Embryonic facial prominence (tissue), 1 donor: ENCODE results near the gene FAM13A.

ENCODE experiments used
- DNase-seq: peaks from one replicate; pipeline ENCODE4 v3.0.0-alpha.2; 2016; ENCODE audit errors: extremely low spot score

Gene FAM13A

GRCh38 chr4:88747351-88747750 lies 309.6 kb downstream of the FAM13A start:
- DNase-seq = no peak

- no peak for DNase-seq
Measured at GRCh38 chr4:88746206-88746605, 310.8 kb downstream of the FAM13A start.

DNA sequence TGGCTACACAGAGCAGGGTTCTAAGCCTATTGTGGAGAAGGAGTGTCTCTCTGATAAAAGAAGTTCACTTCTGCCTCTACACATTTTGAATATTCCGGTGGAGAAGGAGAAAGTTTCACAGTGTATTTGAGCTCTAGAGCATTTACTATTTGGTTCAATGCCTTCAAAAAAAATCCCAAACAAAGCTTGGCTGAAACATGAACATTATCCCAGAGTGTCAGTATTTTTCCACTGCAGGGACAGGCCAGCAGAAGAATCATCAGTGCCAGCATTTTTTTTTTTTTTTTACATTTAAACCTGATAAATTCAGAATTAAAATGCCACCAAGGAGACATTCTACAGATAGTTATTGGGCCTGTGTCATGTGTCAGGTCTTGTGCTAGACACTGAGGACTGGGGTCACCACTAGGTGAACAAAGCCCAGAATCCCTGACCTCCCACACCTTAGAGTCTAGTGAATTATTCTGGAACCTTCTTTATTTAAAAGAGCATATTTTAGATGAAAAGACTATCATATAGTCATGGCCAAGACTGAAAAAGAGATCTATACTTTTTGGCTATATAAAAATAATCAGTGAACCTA lies 311.3 kb downstream of the FAM13A start:
- DNase-seq = no peak

GRCh38 chr4:88745175-88745574 lies 311.8 kb downstream of the FAM13A start:
- no peak for DNase-seq

GRCh38 chr4:88744609-88745008 lies 312.4 kb downstream of the FAM13A start:
- DNase-seq = no peak

GRCh38 chr4:88743696-88744095 lies 313.3 kb downstream of the FAM13A start:
- no peak for DNase-seq

DNA sequence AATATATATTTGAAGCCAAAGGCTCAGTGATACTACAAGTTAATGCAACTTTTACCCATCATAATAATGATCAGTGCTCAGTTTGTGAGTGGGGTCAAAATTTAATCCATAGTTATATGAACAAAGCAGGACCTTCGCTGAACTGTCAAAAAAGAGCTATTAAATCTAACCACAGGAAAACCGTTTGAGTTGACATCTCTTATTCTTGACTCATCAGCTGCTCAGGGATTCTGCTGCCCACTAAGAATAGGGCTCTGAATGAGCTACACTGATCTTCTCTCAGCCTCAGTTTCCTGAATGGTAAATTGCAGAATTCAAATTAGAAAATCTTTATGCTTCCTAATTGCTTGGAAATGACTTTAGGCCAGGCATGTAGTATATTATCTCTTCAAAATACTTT lies 314.4 kb downstream of the FAM13A start:
- no peak for DNase-seq

DNA sequence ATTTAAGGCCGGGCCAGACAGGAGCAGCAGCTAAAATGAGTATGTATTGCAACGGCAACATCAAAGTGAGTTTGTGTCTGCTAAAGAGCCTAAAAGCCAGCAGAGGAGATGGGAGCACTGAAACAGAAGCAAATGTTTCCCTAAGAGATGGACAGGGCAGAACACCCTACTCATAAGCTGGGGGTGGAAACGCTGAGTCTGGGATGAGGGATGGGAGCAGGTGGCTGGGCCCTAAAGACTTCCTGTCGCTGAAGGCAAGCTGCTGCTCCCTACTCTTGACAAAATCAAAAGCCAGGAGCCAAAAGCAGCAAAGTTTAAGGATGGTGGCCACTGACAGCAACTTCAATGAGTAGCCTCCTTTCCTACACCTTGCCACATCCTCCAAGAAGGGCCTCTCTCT lies 318.8 kb downstream of the FAM13A start:
- DNase-seq = no peak

- DNase-seq = no peak
Measured at GRCh38 chr4:88737307-88737941, 319.6 kb downstream of the FAM13A start.

DNA sequence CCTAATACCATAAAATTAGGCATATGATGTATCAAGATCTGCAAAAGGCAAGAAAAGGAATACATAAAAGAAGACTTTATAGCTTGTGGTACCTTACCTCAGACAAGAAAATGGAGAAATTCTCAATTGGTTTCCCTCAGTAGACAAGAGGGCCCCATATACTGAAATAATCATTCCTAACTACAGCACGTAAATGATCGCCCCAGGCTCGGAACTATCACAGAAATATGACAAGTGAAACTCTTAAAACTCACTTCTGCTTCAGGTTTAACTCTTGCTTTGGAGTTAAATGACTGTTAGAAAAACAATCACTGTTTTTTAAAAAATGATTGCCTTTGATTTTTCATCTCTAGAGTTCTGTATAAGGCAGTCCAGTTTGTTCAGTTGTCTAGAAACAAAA lies 320.7 kb downstream of the FAM13A start:
- no peak for DNase-seq

GRCh38 chr4:88735564-88735963 lies 321.4 kb downstream of the FAM13A start:
- DNase-seq = no peak

DNA sequence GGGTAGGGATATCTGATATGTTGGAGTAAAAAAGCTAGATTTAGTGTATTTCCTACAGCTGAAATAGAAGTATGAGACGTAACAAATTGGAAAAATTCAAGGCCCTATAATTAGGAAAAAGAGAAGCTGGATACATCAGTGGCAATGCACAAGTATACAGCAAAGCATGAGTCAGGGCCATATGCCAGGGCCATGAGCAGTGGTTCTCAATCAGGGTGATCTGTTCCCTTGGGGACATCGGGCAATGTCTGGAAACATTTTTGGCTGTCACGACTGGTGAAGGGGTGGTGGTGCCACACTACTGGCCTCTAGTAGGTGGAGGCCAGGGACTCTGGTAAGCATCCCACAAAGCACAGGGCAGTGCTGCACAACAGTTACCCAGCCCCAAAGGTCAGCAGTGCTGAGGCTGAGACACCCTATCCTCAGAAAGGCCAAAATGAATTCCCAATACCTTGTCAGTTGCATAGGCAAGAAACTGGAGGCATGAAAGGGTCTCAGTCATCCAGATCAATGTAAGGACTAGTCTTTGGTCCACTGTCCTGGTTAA lies 322.5 kb downstream of the FAM13A start:
- no peak for DNase-seq

DNA sequence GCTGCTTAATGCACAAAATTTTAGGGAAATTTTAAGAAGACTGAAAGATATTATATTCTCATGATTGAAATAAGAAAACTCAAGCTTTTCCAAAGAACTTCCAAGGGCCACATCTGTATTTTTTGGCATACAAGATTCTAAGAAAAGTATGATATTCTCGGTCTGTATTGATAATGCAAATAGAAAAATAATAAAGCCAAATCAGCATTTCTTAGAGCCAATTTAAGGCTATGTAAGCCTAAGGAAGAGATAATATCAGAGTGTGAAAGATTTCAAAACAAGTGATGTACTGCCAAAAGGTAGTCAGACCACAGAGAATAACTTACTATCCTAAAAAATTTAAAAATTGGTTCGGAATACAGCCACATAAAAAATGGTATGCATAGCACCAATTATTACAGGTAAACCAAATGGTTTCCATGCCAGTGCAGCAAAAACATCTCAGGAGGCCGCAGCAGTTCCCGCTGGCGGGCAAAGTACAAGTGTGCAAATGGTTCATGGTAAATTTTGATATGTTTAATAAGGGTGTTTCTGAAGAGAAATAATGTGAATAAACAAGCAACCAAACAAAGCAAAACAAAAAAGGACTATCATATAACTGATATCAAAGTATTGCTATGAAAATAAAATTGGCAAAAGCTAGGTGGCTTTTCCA lies 324.1 kb downstream of the FAM13A start:
- no peak for DNase-seq

DNA sequence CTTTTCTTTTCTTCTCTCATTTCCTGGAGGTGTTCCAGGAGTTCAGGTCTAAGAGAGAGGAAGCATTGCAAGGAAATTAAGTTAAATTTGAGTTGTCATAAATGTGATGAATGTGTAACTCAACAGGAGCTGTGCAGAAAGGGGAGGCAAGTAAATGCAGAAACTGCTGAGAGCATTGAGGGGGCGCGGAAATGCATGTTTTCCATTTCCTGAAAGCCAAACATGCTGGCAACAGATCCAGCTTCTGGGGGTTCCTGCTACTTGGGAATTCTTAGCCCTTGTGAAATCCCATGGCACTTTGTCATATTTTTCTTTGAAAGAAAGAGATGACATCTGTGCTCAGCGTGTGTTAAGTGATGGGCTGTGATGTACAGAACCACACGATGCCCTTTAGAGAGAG lies 325.6 kb downstream of the FAM13A start:
- no peak for DNase-seq

GRCh38 chr4:88730811-88731210 lies 326.2 kb downstream of the FAM13A start:
- no peak for DNase-seq

DNA sequence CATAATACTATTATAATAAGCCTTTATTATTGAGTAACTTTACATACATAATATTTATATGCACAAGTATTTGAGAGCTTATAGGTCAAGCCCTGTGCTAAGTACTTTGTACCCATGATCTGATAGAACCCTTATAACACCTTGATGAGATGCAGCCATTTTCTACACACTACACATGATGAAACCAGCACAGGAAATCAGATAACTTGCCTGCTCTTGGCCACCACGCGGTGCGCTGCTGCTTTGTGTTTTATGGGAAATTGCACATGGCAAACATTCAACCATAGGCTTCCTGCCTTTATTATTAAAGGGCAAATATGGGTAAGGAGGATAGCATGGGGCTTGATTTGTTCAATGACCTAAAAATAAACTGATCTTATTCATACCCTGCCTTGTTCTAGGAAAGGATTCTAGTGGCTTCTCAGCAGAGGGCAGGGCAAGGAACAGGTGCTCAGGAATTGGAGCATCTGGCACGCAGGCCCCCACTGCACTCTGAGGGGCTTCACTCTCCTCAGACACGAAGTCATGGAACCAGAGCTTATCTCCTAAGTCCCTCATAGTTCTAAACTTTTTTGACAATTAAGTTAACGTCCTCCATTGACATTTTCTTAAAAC lies 327.7 kb downstream of the FAM13A start:
- DNase-seq = no peak

GRCh38 chr4:88728146-88728545 lies 328.8 kb downstream of the FAM13A start:
- no peak for DNase-seq

GRCh38 chr4:88725986-88726385 lies 331.0 kb downstream of the FAM13A start:
- DNase-seq = no peak

GRCh38 chr4:88725143-88725542 lies 331.8 kb downstream of the FAM13A start:
- no peak for DNase-seq

DNA sequence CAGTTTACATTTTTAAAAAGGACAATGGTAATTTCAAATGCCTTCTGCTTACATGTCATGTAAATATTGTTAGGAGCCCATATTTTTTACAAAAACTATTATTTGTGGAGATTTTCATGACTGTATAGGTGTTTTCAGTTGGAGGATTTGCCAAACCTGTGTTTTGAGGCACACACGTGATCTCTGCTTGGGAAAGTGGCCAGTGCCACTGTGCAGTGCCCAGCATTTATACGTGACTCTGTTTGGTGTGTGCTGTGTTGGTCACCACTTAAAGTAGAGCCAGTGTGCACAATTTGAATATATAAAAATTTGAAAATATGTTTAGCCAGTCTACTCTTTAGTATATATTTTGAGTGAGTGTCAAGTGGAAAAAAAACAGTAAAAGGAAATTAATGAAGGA lies 332.6 kb downstream of the FAM13A start:
- DNase-seq = no peak

- no peak for DNase-seq
Measured at GRCh38 chr4:88722828-88723227, 334.2 kb downstream of the FAM13A start.

- no peak for DNase-seq
Measured at GRCh38 chr4:88722276-88722780, 334.7 kb downstream of the FAM13A start.
